ENCODE data around the gene TRIM31. TPM values are rescaled to one million over a fixed set of nuclear protein-coding genes. Genes with fewer than 3 reads are reported as not detected.

Gene TRIM31
- total and polyA plus RNA-seq, 2 of the 4 experiments (the other 2 are of a cell fraction) = not detected

GRCh38 chr6:30061092-30061857 lies 51.6 kb downstream of the TRIM31 start, which contains the start of gene POLR1H:
POLR1H (plus strand) TSS chr6:30061265; CDS start chr6:30061525, 260 bp downstream.
- CTCF ChIA-PET = no interaction called here
- dilution Hi-C loops (cut with HindIII; ENCODE audit: low sequenced_read_pairs, unreplicated experiment) (no loop called here), in situ Hi-C loops (cut with MboI; ENCODE audit: low sequenced_read_pairs) (no loop called here), intact Hi-C loops (cut with micrococcal nuclease) (no loop called here)
- peak within 1 kb of the TSS; percentile 83 for H3K4me3 ChIP-seq (ENCODE audit: insufficient read depth, low read depth, low read length)
- H2BK20ac ChIP-seq (ENCODE audit: low read depth, low read length) = no peak within 1 kb of the TSS
- H2BK15ac ChIP-seq (ENCODE audit: low read depth, low read length) = peak within 1 kb of the TSS; percentile 13; the same call in 1 of the 3 replicates
- peaks cover 3% of the 10 kb centered on the region for H3K4me1 ChIP-seq (ENCODE audit: control insufficient read depth, insufficient read depth, low read length)
- POLR2A ChIA-PET (ENCODE audit: unreplicated experiment) = interaction anchor here (0.5 kb wide), 1 partner anchor 30 kb away, joined by 3 read pairs; no protein-coding TSS in a partner anchor
- TSS peak; percentile 62 for BruUV-seq (replicated peaks)
- H4K91ac ChIP-seq (ENCODE audit: insufficient read depth, low read depth, low read length) = peak within 1 kb of the TSS; percentile 76
- peak within 1 kb of the TSS; percentile 98 for H3K9ac ChIP-seq (ENCODE audit: low read depth, low read length)
- H4K20me1 ChIP-seq (ENCODE audit: insufficient read depth, low read length) = no peaks in the 10 kb centered on the region
- H3K14ac ChIP-seq (replicated peaks; ENCODE audit: low read depth, low read length) = peak within 1 kb of the TSS; percentile 74
- H3K36me3 ChIP-seq (ENCODE audit: control insufficient read depth, insufficient read depth, low read length) = no peaks in the 10 kb centered on the region
- H2AK9ac ChIP-seq (replicated peaks; ENCODE audit: low read depth, low read length, poor library complexity) = peak within 1 kb of the TSS; percentile 90
- peak within 1 kb of the TSS; percentile 89 for H3K4ac ChIP-seq (ENCODE audit: low read depth, low read length)
- H3K9me1 ChIP-seq (ENCODE audit: insufficient read depth, low read length) = peaks cover 5% of the 10 kb centered on the region
- H2BK5ac ChIP-seq (ENCODE audit: low read depth, low read length, poor library complexity, severe bottlenecking) = peak within 1 kb of the TSS; percentile 56
- ATAC-seq (ENCODE audit: low read depth) (peak; percentile 98), DNase-seq (peak; percentile 96)
- peak within 1 kb of the TSS; percentile 98 for H3K4me2 ChIP-seq (ENCODE audit: low read depth, low read length)
- H3K79me1 ChIP-seq (ENCODE audit: low read depth in 1 of 2, low read length in 2 of 2) = peaks cover 22 to 32% of the 10 kb centered on the region in 2 experiments
- H4K8ac ChIP-seq (ENCODE audit: low read depth in 2 of 2, low read length in 2 of 2) = peak within 1 kb of the TSS; percentile 97 to 98
- H2AFZ ChIP-seq (replicated peaks; ENCODE audit: low read length, poor library complexity) = peak within 1 kb of the TSS; percentile 92
- H3K27me3 ChIP-seq (ENCODE audit: control insufficient read depth, insufficient read depth, low read length) = no peaks in the 10 kb centered on the region
- WGBS, 2 experiments (ENCODE audit: extremely low coverage in 2 of 2, insufficient read length in 1 of 2) = 0% methylated on average over 20 of the region's 48 CpGs; no CpG with 5 or more reads in 1 of the 2 experiments
- H3K9me3 ChIP-seq (ENCODE audit: control insufficient read depth, insufficient read depth, low read length) = no peaks in the 10 kb centered on the region
- H3K56ac ChIP-seq (ENCODE audit: extremely low read depth, insufficient read depth, low read length) = peak within 1 kb of the TSS; percentile 94
- peak within 1 kb of the TSS; percentile 97 for H4K5ac ChIP-seq (ENCODE audit: low read depth, low read length)
- peak within 1 kb of the TSS; percentile 76 for H3K27ac ChIP-seq (ENCODE audit: insufficient read depth, low read length)
- H2AK5ac ChIP-seq (ENCODE audit: low read depth, low read length) = peak within 1 kb of the TSS; percentile 54
- peak within 1 kb of the TSS; percentile 41 for H2BK120ac ChIP-seq (ENCODE audit: low read depth, low read length)
- peak within 1 kb of the TSS; percentile 80 for H3K23ac ChIP-seq (ENCODE audit: low read depth, low read length)
- peak within 1 kb of the TSS; percentile 43 for H3K18ac ChIP-seq (ENCODE audit: low read depth, low read length)
- TF ChIP-seq ELK1 (IDR thresholded peaks at IDR 0.05; ENCODE audit: borderline replicate concordance, low read depth, low read length) (no peak), CHD1 (IDR thresholded peaks at IDR 0.05; ENCODE audit: low read depth, low read length) (no peak), MXI1 (IDR thresholded peaks at IDR 0.05; ENCODE audit: borderline replicate concordance, low read depth, low read length) (peak; percentile 61), CEBPB (IDR thresholded peaks at IDR 0.05; ENCODE audit: low read depth, low read length) (peak; percentile 47; the same call in 1 of the 2 replicates), BHLHE40 (IDR thresholded peaks at IDR 0.05; ENCODE audit: low read depth, low read length) (0 out of 2 replicates have a peak, but pooled peaks have one; percentile 5), POLR2A (IDR thresholded peaks at IDR 0.05; ENCODE audit: low read depth, low read length) (peak; percentile 92), RFX5 (IDR thresholded peaks at IDR 0.05; ENCODE audit: low read depth, low read length) (no peak), MAZ (IDR thresholded peaks at IDR 0.05; ENCODE audit: borderline replicate concordance, low read depth, low read length) (peak; percentile 55; the same call in 1 of the 2 replicates)
